HG03095 (cell line): ENCODE data around the gene MVK.

Source experiments
- ATAC-seq: cut with Tn5 transposase; IDR thresholded peaks from one replicate; pipeline ENCODE4 v1.9.1; 2021; ENCODE audit warnings: moderate library complexity; ENCODE audit not compliant: unreplicated experiment

Gene MVK

GRCh38 chr12:109573029-109573913 lies at the start of gene MVK, which contains the start of gene MMAB:
Gene MVK (plus strand): TSS chr12:109573794. CDS start chr12:109574823, 1,029 bp downstream.
Gene MMAB (minus strand): TSS chr12:109573504. CDS start chr12:109573480, 24 bp downstream.
- peak; percentile 93 for ATAC-seq

- no peak for ATAC-seq
Measured at GRCh38 chr12:109524466-109525278, 48.9 kb upstream of the MVK start.

GRCh38 chr12:109525279-109525585 lies 48.4 kb upstream of the MVK start:
- ATAC-seq: no peak

GRCh38 chr12:109527489-109528123 lies 46.0 kb upstream of the MVK start:
- ATAC-seq: no peak

- ATAC-seq: no peak
Measured at GRCh38 chr12:109529691-109530640, 43.6 kb upstream of the MVK start.

GRCh38 chr12:109531411-109531810 lies 42.2 kb upstream of the MVK start:
- no peak for ATAC-seq

- no peak for ATAC-seq
Measured at GRCh38 chr12:109532721-109533486, 40.7 kb upstream of the MVK start.

GRCh38 chr12:109533487-109533740 lies 40.2 kb upstream of the MVK start:
- ATAC-seq: no peak

GRCh38 chr12:109534456-109534855 lies 39.1 kb upstream of the MVK start:
- no peak for ATAC-seq

- ATAC-seq: no peak
Measured at GRCh38 chr12:109535231-109535862, 38.2 kb upstream of the MVK start.

GRCh38 chr12:109535863-109536250 lies 37.7 kb upstream of the MVK start:
- no peak for ATAC-seq

- ATAC-seq: no peak
Measured at GRCh38 chr12:109537136-109537535, 36.5 kb upstream of the MVK start.

- ATAC-seq: no peak
Measured at GRCh38 chr12:109538191-109538863, 35.3 kb upstream of the MVK start.

GRCh38 chr12:109539508-109539907 lies 34.1 kb upstream of the MVK start:
- ATAC-seq: no peak

- ATAC-seq: no peak
Measured at GRCh38 chr12:109540526-109541412, 32.8 kb upstream of the MVK start.

- ATAC-seq: no peak
Measured at GRCh38 chr12:109541413-109541726, 32.2 kb upstream of the MVK start.

- no peak for ATAC-seq
Measured at GRCh38 chr12:109542014-109542413, 31.6 kb upstream of the MVK start.

GRCh38 chr12:109542876-109543275 lies 30.7 kb upstream of the MVK start:
- no peak for ATAC-seq
